ENCODE results near the gene NOX5. TPM values are rescaled to one million over a fixed set of nuclear protein-coding genes. Genes with fewer than 3 reads are reported as not detected.

NOX5 gene
- total and polyA plus RNA-seq, 2 donors (not counting 1 experiment from before 2014, with no cell fraction given), result 0.25 to 0.33 TPM

- DNase-seq (ENCODE audit: low read depth in 2 of 2), result no peak
- Histone ChIP-seq H3K9ac (ENCODE audit: insufficient read depth, low read length) (no peak overlapping the region), H3K9me3 (ENCODE audit: control insufficient read depth, insufficient read depth, low read depth, low read length) (no peaks in the 10 kb centered on the region)
These were observed 16.3 kb upstream of the NOX5 start for GRCh38 chr15:68997930-68998777.

GRCh38 chr15:68999091-68999490 is 15.4 kb upstream of the NOX5 start:
- DNase-seq (ENCODE audit: low read depth in 2 of 2), result no peak
- no peak overlapping the region for H3K9ac ChIP-seq (ENCODE audit: insufficient read depth, low read length)
- H3K4me2 ChIP-seq (ENCODE audit: extremely low read depth, insufficient read depth, low read length), result no peak overlapping the region
- H3K27me3 ChIP-seq (ENCODE audit: control insufficient read depth, insufficient read depth, low read length), result peaks cover 2% of the 10 kb centered on the region
- no peak for TF ChIP-seq EZH2 (IDR thresholded peaks at IDR 0.05; ENCODE audit: low read length, missing control alignments)
- no peak for TF ChIP-seq CTCF (conservative IDR thresholded peaks at IDR 0.05 in 1 of 2, IDR thresholded peaks at IDR 0.05 in 1 of 2; ENCODE audit: low read depth in 1 of 2, low read length in 2 of 2)
- H3K36me3 ChIP-seq (ENCODE audit: control insufficient read depth, insufficient read depth, low read length), result no peaks in the 10 kb centered on the region
- H4K20me1 ChIP-seq (ENCODE audit: control insufficient read depth, extremely low read depth, insufficient read depth, low read length), result no peaks in the 10 kb centered on the region
- H3K4me1 ChIP-seq (ENCODE audit: control insufficient read depth, extremely low read depth, insufficient read depth, low read length), result no peaks in the 10 kb centered on the region
- no peaks in the 10 kb centered on the region for H3K9me3 ChIP-seq (ENCODE audit: control insufficient read depth, insufficient read depth, low read depth, low read length)
- no peaks in the 10 kb centered on the region for H3K79me2 ChIP-seq (ENCODE audit: control insufficient read depth, insufficient read depth, low read length)
- H3K4me3 ChIP-seq (replicated peaks in 1 of 4; ENCODE audit: control extremely low read depth in 1 of 4, insufficient read depth in 1 of 4, low read depth in 3 of 4, low read length in 4 of 4), result no peak overlapping the region
- H2AFZ ChIP-seq (ENCODE audit: low read length), result no peak overlapping the region
- H3K27ac ChIP-seq (ENCODE audit: insufficient read depth, low read length), result no peak overlapping the region

More at GRCh38 chr15:68997930-68998777, 16.3 kb upstream of the NOX5 start:
- no peaks in the 10 kb centered on the region for H3K36me3 ChIP-seq (ENCODE audit: control insufficient read depth, insufficient read depth, low read length)
- no peaks in the 10 kb centered on the region for H3K4me1 ChIP-seq (ENCODE audit: control insufficient read depth, extremely low read depth, insufficient read depth, low read length)
- H3K79me2 ChIP-seq (ENCODE audit: control insufficient read depth, insufficient read depth, low read length), result no peaks in the 10 kb centered on the region
- no peak overlapping the region for H3K27ac ChIP-seq (ENCODE audit: insufficient read depth, low read length)
- peaks cover 2% of the 10 kb centered on the region for H3K27me3 ChIP-seq (ENCODE audit: control insufficient read depth, insufficient read depth, low read length)
- no peak overlapping the region for H2AFZ ChIP-seq (ENCODE audit: low read length)
- no peak for TF ChIP-seq EZH2 (IDR thresholded peaks at IDR 0.05; ENCODE audit: low read length, missing control alignments)
- TF ChIP-seq CTCF (conservative IDR thresholded peaks at IDR 0.05 in 1 of 2, IDR thresholded peaks at IDR 0.05 in 1 of 2; ENCODE audit: low read depth in 1 of 2, low read length in 2 of 2), result no peak
- H4K20me1 ChIP-seq (ENCODE audit: control insufficient read depth, extremely low read depth, insufficient read depth, low read length), result no peaks in the 10 kb centered on the region
- H3K4me3 ChIP-seq (replicated peaks in 1 of 4; ENCODE audit: control extremely low read depth in 1 of 4, insufficient read depth in 1 of 4, low read depth in 3 of 4, low read length in 4 of 4), result no peak overlapping the region
- no peak overlapping the region for H3K4me2 ChIP-seq (ENCODE audit: extremely low read depth, insufficient read depth, low read length)

GRCh38 chr15:69000091-69000490 is 14.4 kb upstream of the NOX5 start:
- TF ChIP-seq CTCF (conservative IDR thresholded peaks at IDR 0.05 in 1 of 2, IDR thresholded peaks at IDR 0.05 in 1 of 2; ENCODE audit: low read depth in 1 of 2, low read length in 2 of 2) (no peak), EZH2 (IDR thresholded peaks at IDR 0.05; ENCODE audit: low read length, missing control alignments) (no peak)
- no peak overlapping the region for H3K27ac ChIP-seq (ENCODE audit: insufficient read depth, low read length)

More at GRCh38 chr15:69000091-69000490, 14.4 kb upstream of the NOX5 start:
- no peaks in the 10 kb centered on the region for H3K79me2 ChIP-seq (ENCODE audit: control insufficient read depth, insufficient read depth, low read length)
- H3K4me2 ChIP-seq (ENCODE audit: extremely low read depth, insufficient read depth, low read length), result no peak overlapping the region
- no peaks in the 10 kb centered on the region for H4K20me1 ChIP-seq (ENCODE audit: control insufficient read depth, extremely low read depth, insufficient read depth, low read length)
- no peak overlapping the region for H3K4me3 ChIP-seq (replicated peaks in 1 of 4; ENCODE audit: control extremely low read depth in 1 of 4, insufficient read depth in 1 of 4, low read depth in 3 of 4, low read length in 4 of 4)
- no peak overlapping the region for H3K9ac ChIP-seq (ENCODE audit: insufficient read depth, low read length)
- no peak for DNase-seq (ENCODE audit: low read depth in 2 of 2)
- H3K36me3 ChIP-seq (ENCODE audit: control insufficient read depth, insufficient read depth, low read length), result no peaks in the 10 kb centered on the region
- H2AFZ ChIP-seq (ENCODE audit: low read length), result no peak overlapping the region
- no peaks in the 10 kb centered on the region for H3K9me3 ChIP-seq (ENCODE audit: control insufficient read depth, insufficient read depth, low read depth, low read length)
- peaks cover 2% of the 10 kb centered on the region for H3K27me3 ChIP-seq (ENCODE audit: control insufficient read depth, insufficient read depth, low read length)
- H3K4me1 ChIP-seq (ENCODE audit: control insufficient read depth, extremely low read depth, insufficient read depth, low read length), result no peaks in the 10 kb centered on the region
